GM23338 (cell line): ENCODE measurements around the gene TMEM138. TPM values are rescaled to one million over a fixed set of nuclear protein-coding genes. Genes with fewer than 3 reads are reported as not detected.

Experiments used
- ATAC-seq: fragments of 200-7000 bp; cut with Tn5 transposase; 3 replicates; pipeline ENCODE4 v1.9.1; 2020
- DNase-seq: peaks from one replicate; pipeline ENCODE4 v3.0.0-alpha.2; 2015; ENCODE audit warnings: low spot score
- H2AFZ ChIP-seq: fragments of 200-600 bp; sonication (generic); 2 replicates; pipeline ENCODE4 v1.8.0; 2016; ENCODE audit warnings: antibody characterized with exemption, mild to moderate bottlenecking, moderate library complexity
- H3F3A ChIP-seq: fragments of 200-600 bp; sonication (generic); replicated peaks from 2 replicates; pipeline ENCODE4 v1.8.0; 2017; ENCODE audit warnings: antibody characterized with exemption, mixed run types, low read depth
- H3K27ac ChIP-seq: fragments of 200-600 bp; sonication (generic); 2 replicates; pipeline ENCODE4 v1.6.1; 2016; ENCODE audit warnings: low read depth
- H3K27me3 ChIP-seq: fragments of 200-600 bp; sonication (generic); 2 replicates; pipeline ENCODE4 v1.8.0; 2016; ENCODE audit warnings: mild to moderate bottlenecking, mixed run types, moderate library complexity; ENCODE audit not compliant: insufficient read depth
- H3K36me3 ChIP-seq: fragments of 200-600 bp; sonication (generic); 2 replicates; pipeline ENCODE4 v1.8.0; 2016; ENCODE audit warnings: mild to moderate bottlenecking; ENCODE audit not compliant: insufficient read depth
- H3K4me1 ChIP-seq: fragments of 200-600 bp; sonication (generic); 2 replicates; pipeline ENCODE4 v1.8.0; 2016; ENCODE audit warnings: mild to moderate bottlenecking, moderate library complexity; ENCODE audit not compliant: insufficient read depth
- H3K4me2 ChIP-seq: fragments of 200-600 bp; sonication (generic); 2 replicates; pipeline ENCODE4 v1.7.1; 2017; ENCODE audit warnings: mixed run types
- H3K4me3 ChIP-seq: fragments of 200-600 bp; sonication (generic); 2 replicates; pipeline ENCODE4 v1.6.1; 2016; ENCODE audit warnings: mixed run types
- H3K79me2 ChIP-seq: fragments of 200-600 bp; sonication (generic); replicated peaks from 2 replicates; pipeline ENCODE4 v1.8.0; 2017; ENCODE audit warnings: mild to moderate bottlenecking; ENCODE audit not compliant: insufficient read depth
- H3K9me2 ChIP-seq: fragments of 200-600 bp; sonication (generic); 2 replicates; pipeline ENCODE4 v1.8.0; 2017; ENCODE audit not compliant: insufficient read depth
- H4K20me1 ChIP-seq: fragments of 200-600 bp; sonication (generic); replicated peaks from 2 replicates; pipeline ENCODE4 v1.8.0; 2017; ENCODE audit warnings: mild to moderate bottlenecking; ENCODE audit not compliant: insufficient read depth
- H3K27ac Mint-ChIP-seq: 2 replicates; pipeline ENCODE4 v1.8.0; 2020; ENCODE audit warnings: inconsistent platforms, mild to moderate bottlenecking, moderate library complexity, mixed read lengths
- H3K27me3 Mint-ChIP-seq: 3 replicates; pipeline ENCODE4 v1.8.0; 2022; ENCODE audit warnings: low read depth, mild to moderate bottlenecking, moderate library complexity, mixed read lengths, inconsistent platforms; ENCODE audit not compliant: insufficient read depth, poor library complexity
- H3K36me3 Mint-ChIP-seq: 3 replicates; pipeline ENCODE4 v1.8.0; 2021; ENCODE audit warnings: low read depth, mild to moderate bottlenecking, inconsistent platforms, moderate library complexity, mixed read lengths
- H3K4me1 Mint-ChIP-seq: 3 replicates; pipeline ENCODE4 v1.8.0; 2020; ENCODE audit warnings: mild to moderate bottlenecking, inconsistent platforms, mixed read lengths
- H3K4me3 Mint-ChIP-seq: 3 replicates; pipeline ENCODE4 v1.8.0; 2021; ENCODE audit warnings: moderate library complexity, mild to moderate bottlenecking, inconsistent platforms, mixed read lengths
- H3K9me3 Mint-ChIP-seq: 3 replicates; pipeline ENCODE4 v1.8.0; 2020; ENCODE audit warnings: moderate library complexity, mild to moderate bottlenecking, inconsistent platforms, mixed read lengths
- CREB1 ChIP-seq: fragments of 250-450 bp; sonication (Bioruptor Pico); IDR thresholded peaks from 2 replicates; pipeline ENCODE4 v1.5.0; 2020; ENCODE audit warnings: low read depth, mild to moderate bottlenecking, moderate library complexity
- CTCF ChIP-seq, 2 experiments: fragments of 200-600 bp in 1 of 2; sonication (generic) in 1 of 2; conservative IDR thresholded peaks; 2 replicates each; pipeline versions ENCODE4 v1.5.1 to v1.6.1; 2016 to 2017; ENCODE audit warnings: antibody characterized with exemption in 2 of 2, low read depth in 2 of 2, mild to moderate bottlenecking in 2 of 2, moderate library complexity in 1 of 2
- EZH2 ChIP-seq: fragments of 200-600 bp; sonication (generic); IDR thresholded peaks from one replicate; pipeline ENCODE4 v1.8.0; 2017; ENCODE audit warnings: antibody characterized with exemption, mild to moderate bottlenecking, low read depth; ENCODE audit not compliant: unreplicated experiment
- EZH2phosphoT487 ChIP-seq: fragments of 200-600 bp; sonication (generic); IDR thresholded peaks from one replicate; pipeline ENCODE4 v1.8.1; 2018; ENCODE audit warnings: antibody characterized with exemption; ENCODE audit not compliant: unreplicated experiment
- JUNB ChIP-seq: IDR thresholded peaks from one replicate; pipeline ENCODE4 v1.6.1; 2016; ENCODE audit warnings: antibody characterized with exemption; ENCODE audit not compliant: unreplicated experiment
- NANOG ChIP-seq: IDR thresholded peaks from 2 replicates; pipeline ENCODE4 v1.6.1; 2016; ENCODE audit warnings: antibody characterized with exemption, borderline replicate concordance
- POLR2AphosphoS5 ChIP-seq: IDR thresholded peaks from 2 replicates; pipeline ENCODE4 v1.6.1; 2016; ENCODE audit warnings: antibody characterized with exemption, low read depth
- REST ChIP-seq: IDR thresholded peaks from one replicate; pipeline ENCODE4 v1.6.1; 2018; ENCODE audit warnings: antibody characterized with exemption; ENCODE audit not compliant: unreplicated experiment
- STAT1 ChIP-seq: IDR thresholded peaks from one replicate; pipeline ENCODE4 v1.6.1; 2016; ENCODE audit warnings: antibody characterized with exemption; ENCODE audit not compliant: unreplicated experiment
- ZNF114 ChIP-seq: fragments of 250-450 bp; sonication (Bioruptor Pico); IDR thresholded peaks from 2 replicates; pipeline ENCODE4 v1.5.0; 2020; ENCODE audit warnings: mild to moderate bottlenecking, moderate library complexity
- ZNF331 ChIP-seq: fragments of 250-450 bp; sonication (Bioruptor Pico); IDR thresholded peaks from 2 replicates; pipeline ENCODE4 v1.5.0; 2020; ENCODE audit warnings: low read depth, mild to moderate bottlenecking, moderate library complexity
- ZNF462 ChIP-seq: fragments of 250-450 bp; sonication (Bioruptor Pico); IDR thresholded peaks from 2 replicates; pipeline ENCODE4 v1.5.0; 2020; ENCODE audit warnings: mild to moderate bottlenecking, moderate library complexity
- polyA plus RNA-seq: library from polyadenylated mRNA; unstranded; fragments of >200 nt; fragmentation: Nextera tagmentation; extraction: Ambion mirVana; gene quantifications from 2 replicates; pipeline ENCODE4 v1.2.1, GENCODE V29; 2016
- total RNA-seq: library from RNA; depleted of rRNA; stranded (reverse); fragments of >200 nt; shearing (Covaris generic); gene quantifications from 2 replicates; pipeline ENCODE4 v1.2.3, GENCODE V29; 2014

Gene TMEM138
- total and polyA plus RNA-seq, 2 experiments from 2014 or later = 30.2 to 32.1 TPM

- no peak for TF ChIP-seq ZNF331 (CRISPR knock-in tag)
- Histone ChIP-seq H4K20me1 (peaks cover 55% of the 10 kb centered on the region), H3K36me3 (peaks cover 90% of the 10 kb centered on the region), H3K9me2 (no peaks in the 10 kb centered on the region), H3K27ac (no peak overlapping the region), H3K79me2 (peaks cover 56% of the 10 kb centered on the region), H3K4me3 (no peak overlapping the region), H3K4me2 (no peak overlapping the region), H3K27me3 (no peaks in the 10 kb centered on the region), H3F3A (peaks cover 19% of the 10 kb centered on the region), H2AFZ (no peak overlapping the region), H3K4me1 (no peaks in the 10 kb centered on the region)
- Mint-ChIP-seq H3K4me3 (no peak overlapping the region), H3K4me1 (no peaks in the 10 kb centered on the region), H3K27ac (no peak overlapping the region), H3K27me3 (no peaks in the 10 kb centered on the region), H3K36me3 (peaks cover 96% of the 10 kb centered on the region), H3K9me3 (no peaks in the 10 kb centered on the region)
- ATAC-seq (no peak), DNase-seq (no peak)
These were observed 54.8 kb downstream of the TMEM138 start for GRCh38 chr11:61416941-61417340.

- DNase-seq (no peak), ATAC-seq (no peak)
- Histone ChIP-seq H3K4me3 (no peak overlapping the region), H3K9me2 (no peaks in the 10 kb centered on the region), H3K27ac (no peak overlapping the region), H3K79me2 (peaks cover 60% of the 10 kb centered on the region), H3K4me2 (no peak overlapping the region), H3K4me1 (no peaks in the 10 kb centered on the region), H3F3A (peaks cover 18% of the 10 kb centered on the region), H4K20me1 (peaks cover 55% of the 10 kb centered on the region), H3K36me3 (peaks cover 90% of the 10 kb centered on the region), H3K27me3 (no peaks in the 10 kb centered on the region), H2AFZ (no peak overlapping the region)
- Mint-ChIP-seq H3K4me1 (no peaks in the 10 kb centered on the region), H3K4me3 (no peak overlapping the region), H3K27ac (peak overlapping the region; percentile 26), H3K9me3 (no peaks in the 10 kb centered on the region), H3K27me3 (no peaks in the 10 kb centered on the region), H3K36me3 (peaks cover 97% of the 10 kb centered on the region)
- TF ChIP-seq POLR2AphosphoS5 (no peak), CTCF (conservative IDR thresholded peaks at IDR 0.05; ENCODE audit: low read depth in 2 of 2) (no peak), ZNF462 (no peak), REST (no peak), ZNF114 (CRISPR knock-in tag) (no peak), EZH2 (no peak), EZH2phosphoT487 (no peak), JUNB (no peak), CREB1 (CRISPR knock-in tag) (no peak), NANOG (no peak), ZNF331 (CRISPR knock-in tag) (no peak), STAT1 (no peak)
These were observed 55.5 kb downstream of the TMEM138 start for GRCh38 chr11:61417670-61418069.
